ENCODE measurements around the gene PCDHGC4.

GRCh38 chr5:141437221-141437620 is 47.6 kb upstream of the PCDHGC4 start:
- TF ChIP-seq POLR2A (IDR thresholded peaks at IDR 0.05) = no peak
- no peak for TF ChIP-seq POLR2AphosphoS5 (IDR thresholded peaks at IDR 0.05)
